ENCODE data around the gene FLRT1. TPM values are rescaled to one million over a fixed set of nuclear protein-coding genes. Genes with fewer than 3 reads are reported as not detected.

Gene FLRT1
- total RNA-seq, 1 experiment from 2014 or later: 0.31 TPM

- Histone ChIP-seq H3K27ac (ENCODE audit: insufficient read length, low read depth, low read length) (no peak overlapping the region), H2AK5ac (ENCODE audit: insufficient read length, low read length) (no peak overlapping the region), H3K14ac (ENCODE audit: insufficient read depth, low read length) (no peak overlapping the region), H2BK5ac (ENCODE audit: insufficient read length, low read length) (no peak overlapping the region), H3K4me1 (ENCODE audit: insufficient read depth, low read length) (no peaks in the 10 kb centered on the region), H2BK15ac (ENCODE audit: low read depth, low read length) (no peak overlapping the region), H3K27me3 (ENCODE audit: insufficient read depth, low read length) (peaks cover 22% of the 10 kb centered on the region; the same call in 1 of the 2 replicates), H4K8ac (replicated peaks; ENCODE audit: insufficient read length, low read depth, low read length) (no peak overlapping the region), H4K20me1 (ENCODE audit: control insufficient read depth, insufficient read depth, insufficient read length) (no peaks in the 10 kb centered on the region), H3K23me2 (ENCODE audit: insufficient read length, low read depth, low read length, poor library complexity, severe bottlenecking) (peaks cover 10% of the 10 kb centered on the region), H3K79me1 (ENCODE audit: insufficient read depth, low read depth, low read length, poor library complexity, severe bottlenecking) (no peaks in the 10 kb centered on the region), H3K4me2 (ENCODE audit: insufficient read depth, insufficient read length, low read length) (no peak overlapping the region), H3K18ac (ENCODE audit: insufficient read length, low read depth, low read length) (no peak overlapping the region), H2BK120ac (ENCODE audit: low read depth, low read length, poor library complexity, severe bottlenecking) (no peak overlapping the region), H2AFZ (ENCODE audit: low read length) (no peak overlapping the region), H2BK12ac (ENCODE audit: insufficient read length, low read depth, low read length) (no peak overlapping the region), H2BK20ac (ENCODE audit: low read depth, low read length, poor library complexity, severe bottlenecking) (no peak overlapping the region), H3K56ac (ENCODE audit: insufficient read length, low read depth, low read length) (no peak overlapping the region), H3K79me2 (ENCODE audit: insufficient read depth, low read length) (no peaks in the 10 kb centered on the region), H3T11ph (ENCODE audit: low read length) (no peak overlapping the region), H3K23ac (ENCODE audit: insufficient read length, low read depth, low read length) (no peak overlapping the region), H3K9ac (ENCODE audit: extremely low read depth, insufficient read length, low read length) (no peak overlapping the region), H4K91ac (ENCODE audit: insufficient read length, low read depth, low read length) (no peak overlapping the region), H4K5ac (ENCODE audit: insufficient read length, low read depth, low read length) (no peak overlapping the region), H3K4ac (ENCODE audit: low read depth, low read length) (no peak overlapping the region), H3K9me3 (ENCODE audit: control insufficient read depth, low read depth, low read length) (no peaks in the 10 kb centered on the region)
- H3K4me1 Mint-ChIP-seq: peaks cover 24 to 30% of the 10 kb centered on the region in 2 experiments
- TF ChIP-seq CTCF (conservative IDR thresholded peaks at IDR 0.05): no peak
- H3K27ac Mint-ChIP-seq: no peak overlapping the region
- no peak for DNase-seq
- no peaks in the 10 kb centered on the region; a peak in 1 of 5 replicates for H3K9me3 Mint-ChIP-seq
- no peak overlapping the region for H3K4me3 Mint-ChIP-seq
- H3K36me3 Mint-ChIP-seq (ENCODE audit: insufficient read depth in 1 of 3, low read depth in 3 of 3): no peaks in the 10 kb centered on the region
- peaks cover 88% of the 10 kb centered on the region for H3K27me3 Mint-ChIP-seq (ENCODE audit: low read depth)
- WGBS (ENCODE audit: extremely low coverage, insufficient read length, low lambda C conversion rate): no CpG with 5 or more reads among the region's 17 CpGs
These were observed 22.8 kb downstream of the FLRT1 start for GRCh38 chr11:64058494-64058893.

Data from H9 (cell line).